Muscle layer of colon (tissue), 2 donors: ENCODE results near the gene TBC1D22A.

Experiments used
- H3K27ac ChIP-seq: one replicate; pipeline ENCODE4 v1.7.0; 2013; ENCODE audit warnings: low read depth, mild to moderate bottlenecking, low read length, moderate library complexity
- H3K27me3 ChIP-seq, 2 donors: one replicate each; pipeline ENCODE4 v1.7.0; 2013; ENCODE audit warnings: low read length in 2 of 2, mild to moderate bottlenecking in 2 of 2; ENCODE audit not compliant: insufficient read depth in 2 of 2, control insufficient read depth in 1 of 2
- H3K36me3 ChIP-seq: one replicate; pipeline ENCODE4 v1.7.0; 2013; ENCODE audit warnings: mild to moderate bottlenecking, low read length; ENCODE audit not compliant: insufficient read depth
- H3K4me1 ChIP-seq: one replicate; pipeline ENCODE4 v1.7.0; 2013; ENCODE audit warnings: mild to moderate bottlenecking, low read length; ENCODE audit not compliant: insufficient read depth
- H3K4me3 ChIP-seq, 2 donors: one replicate each; pipeline ENCODE4 v1.7.0; 2013; ENCODE audit warnings: low read length in 2 of 2, low read depth in 1 of 2, mild to moderate bottlenecking in 1 of 2, moderate library complexity in 1 of 2
- H3K9ac ChIP-seq: one replicate; pipeline ENCODE4 v1.7.0; 2013; ENCODE audit warnings: low read length
- H3K9me3 ChIP-seq: one replicate; pipeline ENCODE4 v1.7.0; 2013; ENCODE audit warnings: mild to moderate bottlenecking, low read length
- donor health status: abdominal sarcoma.
- donor health status: Adenocarcinoma of cecum.

Gene TBC1D22A

GRCh38 chr22:46801826-46802607 lies 39.6 kb downstream of the TBC1D22A start:
- Histone ChIP-seq H3K4me3 (no peak overlapping the region), H3K9me3 (no peaks in the 10 kb centered on the region), H3K27me3 (no peaks in the 10 kb centered on the region), H3K9ac (no peak overlapping the region), H3K4me1 (peaks cover 6% of the 10 kb centered on the region), H3K27ac (no peak overlapping the region), H3K36me3 (peaks cover 22% of the 10 kb centered on the region)

GRCh38 chr22:46802608-46803027 lies 40.2 kb downstream of the TBC1D22A start:
- Histone ChIP-seq H3K4me3 (no peak overlapping the region), H3K4me1 (peaks cover 6% of the 10 kb centered on the region), H3K27ac (no peak overlapping the region), H3K9me3 (no peaks in the 10 kb centered on the region), H3K27me3 (no peaks in the 10 kb centered on the region), H3K36me3 (peaks cover 18% of the 10 kb centered on the region), H3K9ac (no peak overlapping the region)

GRCh38 chr22:46803031-46803880 lies 40.8 kb downstream of the TBC1D22A start:
- Histone ChIP-seq H3K9me3 (no peaks in the 10 kb centered on the region), H3K4me3 (no peak overlapping the region), H3K27ac (no peak overlapping the region), H3K4me1 (peaks cover 6% of the 10 kb centered on the region), H3K27me3 (no peaks in the 10 kb centered on the region), H3K9ac (no peak overlapping the region), H3K36me3 (peaks cover 12% of the 10 kb centered on the region)

GRCh38 chr22:46803936-46804335 lies 41.5 kb downstream of the TBC1D22A start:
- Histone ChIP-seq H3K9ac (no peak overlapping the region), H3K9me3 (no peaks in the 10 kb centered on the region), H3K4me3 (no peak overlapping the region), H3K27me3 (no peaks in the 10 kb centered on the region), H3K4me1 (peaks cover 2% of the 10 kb centered on the region), H3K27ac (no peak overlapping the region), H3K36me3 (peaks cover 11% of the 10 kb centered on the region)

- Histone ChIP-seq H3K9ac (no peak overlapping the region), H3K4me3 (no peak overlapping the region), H3K27me3 (no peaks in the 10 kb centered on the region), H3K9me3 (no peaks in the 10 kb centered on the region), H3K36me3 (no peaks in the 10 kb centered on the region), H3K27ac (no peak overlapping the region), H3K4me1 (no peaks in the 10 kb centered on the region)
Measured at GRCh38 chr22:46806794-46807193, 44.3 kb downstream of the TBC1D22A start.

- Histone ChIP-seq H3K27ac (no peak overlapping the region), H3K9ac (no peak overlapping the region), H3K36me3 (no peaks in the 10 kb centered on the region), H3K4me1 (no peaks in the 10 kb centered on the region), H3K4me3 (no peak overlapping the region), H3K27me3 (no peaks in the 10 kb centered on the region), H3K9me3 (no peaks in the 10 kb centered on the region)
Measured at GRCh38 chr22:46807458-46807857, 45.0 kb downstream of the TBC1D22A start.

- no peaks in the 10 kb centered on the region for H3K9me3 ChIP-seq
- no peak overlapping the region for H3K27ac ChIP-seq
- H3K4me3 ChIP-seq = no peak overlapping the region
- no peaks in the 10 kb centered on the region for H3K27me3 ChIP-seq
- no peaks in the 10 kb centered on the region for H3K36me3 ChIP-seq
- H3K4me1 ChIP-seq = peaks cover 3% of the 10 kb centered on the region
- H3K9ac ChIP-seq = no peak overlapping the region
Measured at GRCh38 chr22:46809153-46809885, 46.9 kb downstream of the TBC1D22A start.

- H3K36me3 ChIP-seq = no peaks in the 10 kb centered on the region
- H3K4me3 ChIP-seq = no peak overlapping the region
- no peak overlapping the region for H3K27ac ChIP-seq
- no peaks in the 10 kb centered on the region for H3K9me3 ChIP-seq
- no peaks in the 10 kb centered on the region for H3K27me3 ChIP-seq
- no peak overlapping the region for H3K9ac ChIP-seq
- peaks cover 12% of the 10 kb centered on the region for H3K4me1 ChIP-seq
Measured at GRCh38 chr22:46810856-46811786, 48.7 kb downstream of the TBC1D22A start.

- H3K27me3 ChIP-seq = no peaks in the 10 kb centered on the region
- no peak overlapping the region for H3K9ac ChIP-seq
- H3K4me1 ChIP-seq = peaks cover 19% of the 10 kb centered on the region
- no peaks in the 10 kb centered on the region for H3K36me3 ChIP-seq
- no peak overlapping the region for H3K27ac ChIP-seq
- H3K4me3 ChIP-seq = no peak overlapping the region
- no peaks in the 10 kb centered on the region for H3K9me3 ChIP-seq
Measured at GRCh38 chr22:46812034-46812605, 49.7 kb downstream of the TBC1D22A start.

- no peaks in the 10 kb centered on the region for H3K27me3 ChIP-seq
- H3K9ac ChIP-seq = no peak overlapping the region
- no peaks in the 10 kb centered on the region for H3K9me3 ChIP-seq
- no peak overlapping the region for H3K27ac ChIP-seq
- H3K4me3 ChIP-seq = no peak overlapping the region
- no peaks in the 10 kb centered on the region for H3K36me3 ChIP-seq
- peaks cover 19% of the 10 kb centered on the region for H3K4me1 ChIP-seq
Measured at GRCh38 chr22:46812788-46813187, 50.3 kb downstream of the TBC1D22A start.
